Erythroblast (primary cell): ENCODE measurements around the gene CCDC197.

Source experiments
- GATA1 ChIP-seq: IDR thresholded peaks from 2 replicates; pipeline ENCODE4 v1.6.1; 2011; ENCODE audit warnings: low read depth, mild to moderate bottlenecking, control low read depth, low read length, moderate library complexity
- POLR2A ChIP-seq: IDR thresholded peaks from 2 replicates; pipeline ENCODE4 v1.6.1; 2011; ENCODE audit warnings: mild to moderate bottlenecking, low read length

DNA sequence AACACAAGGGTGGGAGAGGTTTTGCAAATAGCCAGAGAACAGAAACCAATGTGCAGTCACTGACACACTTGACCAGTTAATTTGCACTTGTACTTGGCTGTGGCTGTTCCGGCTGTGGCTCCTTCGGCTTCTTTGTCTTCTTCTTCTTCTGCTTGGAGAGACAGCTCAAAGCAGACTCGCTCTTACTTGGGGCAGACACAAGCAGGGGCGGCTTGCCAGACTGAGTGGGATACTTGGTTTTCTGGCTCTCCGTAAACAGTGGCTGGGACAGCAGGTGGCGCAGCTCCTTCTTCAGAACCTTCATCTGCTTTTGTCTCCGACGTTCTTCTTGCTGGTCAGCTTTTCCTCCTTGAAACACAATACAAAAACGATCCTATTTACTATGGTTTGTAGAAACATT, 54.0 kb downstream of the CCDC197 start:
- TF ChIP-seq POLR2A, result no peak
- TF ChIP-seq GATA1, result no peak
